HCT116 (cell line): Measurements from ENCODE around the gene LAMB4. TPM values are rescaled to one million over a fixed set of nuclear protein-coding genes. Genes with fewer than 3 reads are reported as not detected.

Experiments
- ATAC-seq: fragments of 200-7000 bp; cut with Tn5 transposase; 2 replicates; pipeline ENCODE4 v1.9.1; 2020; ENCODE audit warnings: mild to moderate bottlenecking, moderate library complexity
- BruUV-seq: library from RNA; stranded (reverse); fragments of 400-500 nt; replicated peaks from 2 replicates; lab custom pipeline; 2021; lab: Mats Ljungman, UMichigan
- CTCF ChIA-PET: fragments of 300-600 bp; sonication (Branson Sonifier 250); formaldehyde crosslinking; loops from one replicate; lab custom pipeline; 2021; ENCODE audit warnings: antibody characterized with exemption; lab: Charles Lee
- POLR2A ChIA-PET: fragments of 300-600, 350-600 bp; sonication (Branson Sonifier 250); formaldehyde crosslinking; loops from one replicate; lab custom pipeline; 2021; ENCODE audit warnings: antibody characterized with exemption; lab: Charles Lee
- RAD21 ChIA-PET, 2 experiments: fragments of 300-600 bp; sonication (Branson Sonifier 250); formaldehyde crosslinking; loops; one replicate each; lab custom pipeline; 2023; ENCODE audit warnings: low total read pairs in 2 of 2; ENCODE audit not compliant: uncharacterized antibody in 2 of 2, unreplicated experiment in 2 of 2, low non-redundant PET in 1 of 2; lab: Charles Lee
- DNase-seq: peaks from one replicate; pipeline ENCODE4 v3.0.0-alpha.2; 2010; ENCODE audit warnings: low read depth, low spot score
- H2AFZ ChIP-seq: fragments of 200-600 bp; shearing (Covaris generic), sonication (generic); 2 replicates; pipeline ENCODE4 v1.6.1; 2017; ENCODE audit warnings: low read depth, mixed run types, mixed read lengths, antibody characterized with exemption, low read length; ENCODE audit not compliant: poor library complexity, severe bottlenecking
- H3K27ac ChIP-seq: 2 replicates; pipeline ENCODE4 v1.5.1; 2012; ENCODE audit warnings: low read depth, low read length
- H3K27me3 ChIP-seq: fragments of 200-600 bp; sonication (generic); 2 replicates; pipeline ENCODE4 v1.6.1; 2016; ENCODE audit warnings: mixed run types, low read length, mixed read lengths; ENCODE audit not compliant: insufficient read depth
- H3K36me3 ChIP-seq, 2 experiments: fragments of 200-500 bp in 1 of 2; fragments of 200-600 bp in 1 of 2; sonication (Bioruptor generic) in 1 of 2; sonication (generic) in 1 of 2; 2 replicates each; pipeline versions ENCODE4 v1.5.1 to v1.6.1; 2014 to 2016; ENCODE audit warnings: low read length in 2 of 2, inconsistent platforms in 1 of 2, mixed read lengths in 1 of 2, mixed run types in 1 of 2; ENCODE audit not compliant: insufficient read depth in 2 of 2, control insufficient read depth in 1 of 2
- H3K4me1 ChIP-seq, 2 experiments: fragments of 200-600 bp in 1 of 2; sonication (generic) in 1 of 2; 2 replicates each; pipeline versions ENCODE4 v1.5.1 to v1.6.1; 2012 to 2017; ENCODE audit warnings: low read length in 2 of 2, inconsistent platforms in 1 of 2, mild to moderate bottlenecking in 1 of 2, mixed read lengths in 1 of 2, mixed run types in 1 of 2, moderate library complexity in 1 of 2; ENCODE audit not compliant: insufficient read depth in 2 of 2, control insufficient read depth in 1 of 2
- H3K4me2 ChIP-seq: fragments of 200-600 bp; sonication (generic); 2 replicates; pipeline ENCODE4 v1.6.1; 2017; ENCODE audit warnings: mixed run types, low read length, mixed read lengths
- H3K4me3 ChIP-seq, 2 experiments: fragments of 200-600 bp in 1 of 2; sonication (generic) in 1 of 2; replicated peaks in 1 of 2; 2 replicates each; pipeline ENCODE4 v1.5.1; 2011 to 2016; ENCODE audit warnings: low read length in 2 of 2, control low read depth in 1 of 2, low read depth in 1 of 2, mild to moderate bottlenecking in 1 of 2, mixed read lengths in 1 of 2, mixed run types in 1 of 2
- H3K79me2 ChIP-seq: fragments of 200-600 bp; sonication (generic); 2 replicates; pipeline ENCODE4 v1.6.1; 2017; ENCODE audit warnings: mild to moderate bottlenecking, mixed run types, low read length, moderate library complexity, mixed read lengths; ENCODE audit not compliant: insufficient read depth
- H3K9ac ChIP-seq: fragments of 200-600 bp; sonication (generic); 2 replicates; pipeline ENCODE4 v1.6.1; 2016; ENCODE audit warnings: low read length, mixed read lengths
- H3K9me2 ChIP-seq: fragments of 200-600 bp; sonication (generic), shearing (Covaris generic); 2 replicates; pipeline ENCODE4 v1.6.1; 2017; ENCODE audit warnings: mixed run types, mild to moderate bottlenecking, moderate library complexity; ENCODE audit not compliant: insufficient read depth
- H3K9me3 ChIP-seq, 2 experiments: fragments of 200-500 bp in 1 of 2; fragments of 200-600 bp in 1 of 2; sonication (Bioruptor generic) in 1 of 2; sonication (generic) in 1 of 2; 2 replicates each; pipeline ENCODE4 v1.6.1; 2014 to 2017; ENCODE audit warnings: low read length in 2 of 2, mixed read lengths in 2 of 2, inconsistent platforms in 1 of 2, low read depth in 1 of 2, mild to moderate bottlenecking in 1 of 2, mixed run types in 1 of 2, moderate library complexity in 1 of 2; ENCODE audit not compliant: control insufficient read depth in 1 of 2, insufficient read depth in 1 of 2
- H4K20me1 ChIP-seq: fragments of 200-600 bp; sonication (generic), shearing (Covaris generic); 2 replicates; pipeline ENCODE4 v1.6.1; 2017; ENCODE audit warnings: mixed run types, mild to moderate bottlenecking, moderate library complexity; ENCODE audit not compliant: insufficient read depth
- CEBPB ChIP-seq: IDR thresholded peaks from 2 replicates; pipeline ENCODE4 v1.6.1; 2012; ENCODE audit warnings: low read depth
- EGR1 ChIP-seq: IDR thresholded peaks from 2 replicates; pipeline ENCODE4 v1.6.1; 2012; ENCODE audit warnings: low read depth
- POLR2A ChIP-seq: IDR thresholded peaks from 2 replicates; pipeline ENCODE4 v1.7.0; 2011; ENCODE audit warnings: borderline replicate concordance; ENCODE audit not compliant: insufficient read depth, insufficient read length; ENCODE audit errors: extremely low read depth
- SP1 ChIP-seq: IDR thresholded peaks from 2 replicates; pipeline ENCODE4 v1.6.1; 2012; ENCODE audit warnings: low read depth
- SRF ChIP-seq: IDR thresholded peaks from 2 replicates; pipeline ENCODE4 v1.6.1; 2012; ENCODE audit warnings: low read depth
- TCF7L2 ChIP-seq: IDR thresholded peaks from 2 replicates; pipeline ENCODE4 v1.7.0; 2011; ENCODE audit warnings: borderline replicate concordance, inconsistent platforms; ENCODE audit not compliant: insufficient read depth, insufficient read length; ENCODE audit errors: extremely low read depth
- ZNF274 ChIP-seq: fragments of 200-500 bp; sonication (Bioruptor generic); IDR thresholded peaks from 2 replicates; pipeline ENCODE4 v1.6.1; 2014; ENCODE audit warnings: mild to moderate bottlenecking, low read depth, low read length, inconsistent platforms
- intact Hi-C: fragments of 100-400 bp; cut with micrococcal nuclease; formaldehyde crosslinking; loops from 2 replicates; pipeline ENCODE4 v1.10.0; 2022
- total RNA-seq: library from RNA; stranded (reverse); gene quantifications from one replicate; pipeline ENCODE4 v1.2.1, GENCODE V29; 2021; ENCODE audit not compliant: unreplicated experiment
- TF ChIP-seq, protein P1 (sequence below): IDR thresholded peaks from 2 replicates; pipeline ENCODE4 v1.6.1; 2011; ENCODE audit warnings: mild to moderate bottlenecking, low read length, moderate library complexity; ENCODE audit not compliant: insufficient replicate concordance; ENCODE audit errors: extremely low read depth
- TF ChIP-seq, protein P2 (sequence below): IDR thresholded peaks from 2 replicates; pipeline ENCODE4 v1.6.1; 2012

Gene LAMB4
- total RNA-seq, 1 experiment from 2014 or later: not detected

DNA sequence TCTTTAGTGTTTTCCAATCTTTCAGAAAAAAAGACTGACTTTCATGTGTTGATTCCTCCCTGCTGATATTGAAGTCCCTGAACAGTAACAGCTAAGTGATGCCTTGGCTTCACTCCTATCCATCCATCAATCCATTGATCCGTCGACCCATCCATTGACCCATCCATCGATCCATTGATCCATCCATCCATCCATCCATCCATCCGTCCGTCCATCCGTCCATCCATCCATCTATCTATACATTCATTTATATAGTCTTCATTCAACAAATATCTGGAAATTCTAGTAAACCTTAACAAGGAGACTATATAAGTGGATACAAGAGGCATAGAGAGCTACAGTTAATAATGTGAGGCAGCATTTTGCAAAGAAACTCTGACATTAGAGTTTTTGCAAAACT lies 105.6 kb downstream of the LAMB4 start:
- Histone ChIP-seq H3K27ac (no peak overlapping the region), H3K9me2 (no peaks in the 10 kb centered on the region), H3K9ac (no peak overlapping the region), H2AFZ (no peak overlapping the region), H3K4me1 (peaks cover 7 to 9% of the 10 kb centered on the region in 2 experiments), H3K27me3 (no peaks in the 10 kb centered on the region), H3K4me2 (no peak overlapping the region), H3K4me3 (no peak overlapping the region), H3K9me3 (no peaks in the 10 kb centered on the region), H3K79me2 (no peaks in the 10 kb centered on the region), H4K20me1 (no peaks in the 10 kb centered on the region), H3K36me3 (no peaks in the 10 kb centered on the region)
- intact Hi-C loops: no loop called here
- no peak for ATAC-seq
- BruUV-seq: no TSS peak
- DNase-seq: no peak
- POLR2A ChIA-PET: no interaction called here
- CTCF ChIA-PET: interaction anchor here (1.4 to 2.0 kb wide), 3 partner anchors 8 to 150 kb away, joined by 3 to 8 read pairs (median 3); no protein-coding TSS in a partner anchor
- RAD21 ChIA-PET: no interaction called here
- no peak for TF ChIP-seq POLR2A
- TF ChIP-seq ZNF274: no peak
- no peak for TF ChIP-seq SP1

DNA sequence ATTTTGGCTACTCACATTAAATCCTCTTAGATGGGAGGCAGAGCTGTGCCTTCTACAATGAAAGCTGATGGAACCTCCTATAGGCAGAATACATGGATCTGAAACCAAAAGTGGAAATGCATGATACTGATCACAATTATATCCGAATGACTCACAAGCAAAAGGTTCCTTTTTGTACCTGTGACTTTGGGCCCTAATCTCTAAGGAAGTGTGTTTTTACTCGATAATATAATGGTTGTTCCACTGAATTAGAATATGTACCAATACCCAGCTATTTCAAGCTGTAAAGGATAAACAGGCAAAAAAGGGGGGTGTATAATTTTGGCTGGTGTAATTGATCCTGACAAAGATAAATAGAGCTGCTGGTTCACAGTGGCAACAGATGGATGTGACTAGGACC lies 109.6 kb downstream of the LAMB4 start:
- TF ChIP-seq, protein P1, sequence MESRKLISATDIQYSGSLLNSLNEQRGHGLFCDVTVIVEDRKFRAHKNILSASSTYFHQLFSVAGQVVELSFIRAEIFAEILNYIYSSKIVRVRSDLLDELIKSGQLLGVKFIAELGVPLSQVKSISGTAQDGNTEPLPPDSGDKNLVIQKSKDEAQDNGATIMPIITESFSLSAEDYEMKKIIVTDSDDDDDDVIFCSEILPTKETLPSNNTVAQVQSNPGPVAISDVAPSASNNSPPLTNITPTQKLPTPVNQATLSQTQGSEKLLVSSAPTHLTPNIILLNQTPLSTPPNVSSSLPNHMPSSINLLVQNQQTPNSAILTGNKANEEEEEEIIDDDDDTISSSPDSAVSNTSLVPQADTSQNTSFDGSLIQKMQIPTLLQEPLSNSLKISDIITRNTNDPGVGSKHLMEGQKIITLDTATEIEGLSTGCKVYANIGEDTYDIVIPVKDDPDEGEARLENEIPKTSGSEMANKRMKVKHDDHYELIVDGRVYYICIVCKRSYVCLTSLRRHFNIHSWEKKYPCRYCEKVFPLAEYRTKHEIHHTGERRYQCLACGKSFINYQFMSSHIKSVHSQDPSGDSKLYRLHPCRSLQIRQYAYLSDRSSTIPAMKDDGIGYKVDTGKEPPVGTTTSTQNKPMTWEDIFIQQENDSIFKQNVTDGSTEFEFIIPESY: no peak
- TF ChIP-seq SRF (no peak), EGR1 (no peak), CEBPB (no peak), TCF7L2 (no peak)
- TF ChIP-seq, protein P2, sequence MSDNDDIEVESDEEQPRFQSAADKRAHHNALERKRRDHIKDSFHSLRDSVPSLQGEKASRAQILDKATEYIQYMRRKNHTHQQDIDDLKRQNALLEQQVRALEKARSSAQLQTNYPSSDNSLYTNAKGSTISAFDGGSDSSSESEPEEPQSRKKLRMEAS: no peak
- ChIA-PET POLR2A (no interaction called here), RAD21 (no interaction called here), CTCF (no interaction called here)
- H4K20me1 ChIP-seq: no peaks in the 10 kb centered on the region
- H3K9ac ChIP-seq: no peak overlapping the region
- ATAC-seq (no peak), DNase-seq (no peak)
- no peaks in the 10 kb centered on the region for H3K36me3 ChIP-seq
- BruUV-seq: no TSS peak
- no peaks in the 10 kb centered on the region for H3K27me3 ChIP-seq
- H3K27ac ChIP-seq: no peak overlapping the region
- H3K4me3 ChIP-seq: no peak overlapping the region
- no peaks in the 10 kb centered on the region for H3K79me2 ChIP-seq
- intact Hi-C loops: no loop called here
- no peak overlapping the region for H2AFZ ChIP-seq
- H3K9me2 ChIP-seq: no peaks in the 10 kb centered on the region
- peaks cover 9 to 16% of the 10 kb centered on the region in 2 experiments for H3K4me1 ChIP-seq
- no peaks in the 10 kb centered on the region for H3K9me3 ChIP-seq
- no peak overlapping the region for H3K4me2 ChIP-seq
